ENCODE data around the gene ARHGEF11.
A peak's percentile ranks its signal among the peaks of the same experiment; 100 is the strongest.

The ARHGEF11 gene

GRCh38 chr1:156893048-156893953, 152.2 kb downstream of the ARHGEF11 start, which contains the start of gene PEAR1:
TSS of gene PEAR1 (plus strand) at chr1:156893718. CDS start at chr1:156903927, 10,209 bp downstream.
- peak within 1 kb of the TSS; percentile 38 for H3K4me3 Mint-ChIP-seq
- H3K27me3 Mint-ChIP-seq, result peaks cover 66% of the 10 kb centered on the region
- H3K27ac Mint-ChIP-seq, result no peak within 1 kb of the TSS
- H3K9me3 Mint-ChIP-seq, result no peaks in the 10 kb centered on the region
- H3K4me1 Mint-ChIP-seq, result peaks cover 14% of the 10 kb centered on the region
- no peak for ATAC-seq
- DNase-seq, result no peak
- no peaks in the 10 kb centered on the region for H3K36me3 Mint-ChIP-seq (ENCODE audit: low read depth)

- Mint-ChIP-seq H3K27ac (no peak overlapping the region), H3K36me3 (ENCODE audit: low read depth) (no peaks in the 10 kb centered on the region), H3K9me3 (no peaks in the 10 kb centered on the region), H3K4me1 (peaks cover 11% of the 10 kb centered on the region), H3K4me3 (peak overlapping the region; percentile 38), H3K27me3 (peaks cover 60% of the 10 kb centered on the region)
- DNase-seq, result peak; percentile 94
- peak; percentile 95 for ATAC-seq
These were observed 153.1 kb downstream of the ARHGEF11 start for GRCh38 chr1:156892190-156893047.

- no peak overlapping the region for H3K27ac Mint-ChIP-seq
- no peaks in the 10 kb centered on the region for H3K9me3 Mint-ChIP-seq
- peaks cover 11% of the 10 kb centered on the region for H3K4me1 Mint-ChIP-seq
- no peak overlapping the region for H3K4me3 Mint-ChIP-seq
- H3K36me3 Mint-ChIP-seq (ENCODE audit: low read depth), result no peaks in the 10 kb centered on the region
- no peak for ATAC-seq
- DNase-seq, result peak; percentile 79
- H3K27me3 Mint-ChIP-seq, result peaks cover 54% of the 10 kb centered on the region
These were observed 155.6 kb downstream of the ARHGEF11 start for GRCh38 chr1:156889802-156890580.

GRCh38 chr1:156887734-156888133, 157.8 kb downstream of the ARHGEF11 start:
- Mint-ChIP-seq H3K27me3 (peaks cover 44% of the 10 kb centered on the region), H3K4me3 (no peak overlapping the region), H3K36me3 (ENCODE audit: low read depth) (no peaks in the 10 kb centered on the region), H3K9me3 (no peaks in the 10 kb centered on the region), H3K4me1 (peaks cover 6% of the 10 kb centered on the region), H3K27ac (no peak overlapping the region)
- DNase-seq (no peak), ATAC-seq (no peak)

GRCh38 chr1:156887317-156887716, 158.2 kb downstream of the ARHGEF11 start:
- no peaks in the 10 kb centered on the region for H3K36me3 Mint-ChIP-seq (ENCODE audit: low read depth)
- H3K4me3 Mint-ChIP-seq, result no peak overlapping the region
- peaks cover 3% of the 10 kb centered on the region for H3K4me1 Mint-ChIP-seq
- no peak overlapping the region for H3K27ac Mint-ChIP-seq
- peaks cover 42% of the 10 kb centered on the region for H3K27me3 Mint-ChIP-seq
- ATAC-seq (no peak), DNase-seq (no peak)
- no peaks in the 10 kb centered on the region for H3K9me3 Mint-ChIP-seq

GRCh38 chr1:156886583-156887281, 158.8 kb downstream of the ARHGEF11 start:
- Mint-ChIP-seq H3K27me3 (peaks cover 38% of the 10 kb centered on the region), H3K27ac (no peak overlapping the region), H3K4me3 (no peak overlapping the region), H3K36me3 (ENCODE audit: low read depth) (no peaks in the 10 kb centered on the region), H3K4me1 (no peaks in the 10 kb centered on the region), H3K9me3 (no peaks in the 10 kb centered on the region)
- ATAC-seq (no peak), DNase-seq (no peak)

- Mint-ChIP-seq H3K27ac (no peak overlapping the region), H3K27me3 (peaks cover 30% of the 10 kb centered on the region), H3K9me3 (no peaks in the 10 kb centered on the region), H3K36me3 (ENCODE audit: low read depth) (no peaks in the 10 kb centered on the region), H3K4me1 (no peaks in the 10 kb centered on the region), H3K4me3 (no peak overlapping the region)
- no peak for ATAC-seq
- DNase-seq, result no peak
These were observed 159.6 kb downstream of the ARHGEF11 start for GRCh38 chr1:156885880-156886355.

- H3K27ac Mint-ChIP-seq, result no peak overlapping the region
- ATAC-seq (no peak), DNase-seq (no peak)
- no peak overlapping the region for H3K4me3 Mint-ChIP-seq
- H3K36me3 Mint-ChIP-seq (ENCODE audit: low read depth), result no peaks in the 10 kb centered on the region
- H3K4me1 Mint-ChIP-seq, result no peaks in the 10 kb centered on the region
- no peaks in the 10 kb centered on the region for H3K9me3 Mint-ChIP-seq
- peaks cover 25% of the 10 kb centered on the region for H3K27me3 Mint-ChIP-seq
These were observed 160.2 kb downstream of the ARHGEF11 start for GRCh38 chr1:156885314-156885713.
